Epithelial cell of esophagus (primary cell): ENCODE data around the gene AMIGO3.
A peak's percentile ranks its signal among the peaks of the same experiment; 100 is the strongest.

Source experiments
- DNase-seq: peaks from one replicate; pipeline ENCODE4 v3.0.0; 2010; ENCODE audit warnings: low read depth
- H3K4me3 ChIP-seq: 2 replicates; pipeline ENCODE4 v1.5.1; 2011; ENCODE audit warnings: mild to moderate bottlenecking, low read length, control low read depth
- CTCF ChIP-seq: IDR thresholded peaks from 2 replicates; pipeline ENCODE4 v1.5.1; 2011; ENCODE audit warnings: low read depth, mild to moderate bottlenecking, low read length, control low read depth, inconsistent platforms; ENCODE audit not compliant: insufficient read depth; ENCODE audit errors: missing control alignments

AMIGO3 gene

GRCh38 chr3:49738067-49738713 lies 18.7 kb upstream of the AMIGO3 start:
- DNase-seq: no peak
- H3K4me3 ChIP-seq: no peak overlapping the region
- TF ChIP-seq CTCF: no peak

GRCh38 chr3:49734752-49735151 lies 15.3 kb upstream of the AMIGO3 start:
- no peak for DNase-seq
- H3K4me3 ChIP-seq: no peak overlapping the region
- TF ChIP-seq CTCF: no peak

GRCh38 chr3:49733551-49733950 lies 14.1 kb upstream of the AMIGO3 start:
- TF ChIP-seq CTCF: no peak
- peak; percentile 42 for DNase-seq
- H3K4me3 ChIP-seq: no peak overlapping the region

GRCh38 chr3:49732597-49732996 lies 13.1 kb upstream of the AMIGO3 start:
- H3K4me3 ChIP-seq: no peak overlapping the region
- TF ChIP-seq CTCF: no peak
- DNase-seq: no peak

- DNase-seq: no peak
- no peak overlapping the region for H3K4me3 ChIP-seq
- no peak for TF ChIP-seq CTCF
These were observed 10.6 kb upstream of the AMIGO3 start for GRCh38 chr3:49729966-49730609.

GRCh38 chr3:49727924-49728361 lies 8.5 kb upstream of the AMIGO3 start:
- no peak for TF ChIP-seq CTCF
- no peak for DNase-seq
- no peak overlapping the region for H3K4me3 ChIP-seq
